Astrocyte (in vitro differentiated cells and primary cell): Measurements from ENCODE around the gene METRNL.

Source experiments
- EZH2 ChIP-seq: IDR thresholded peaks from 2 replicates; pipeline ENCODE4 v1.6.1; 2012; ENCODE audit warnings: mild to moderate bottlenecking, low read length, inconsistent platforms; ENCODE audit not compliant: insufficient read depth
- TF ChIP-seq, protein P1 (sequence below): IDR thresholded peaks from 2 replicates; pipeline ENCODE4 v1.5.1; 2011; ENCODE audit warnings: low read depth, mild to moderate bottlenecking, inconsistent platforms, low read length, moderate library complexity; ENCODE audit not compliant: insufficient read depth

GRCh38 chr17:83113381-83113780 is 34.0 kb downstream of the METRNL start:
- no peak for TF ChIP-seq EZH2
- TF ChIP-seq, protein P1, sequence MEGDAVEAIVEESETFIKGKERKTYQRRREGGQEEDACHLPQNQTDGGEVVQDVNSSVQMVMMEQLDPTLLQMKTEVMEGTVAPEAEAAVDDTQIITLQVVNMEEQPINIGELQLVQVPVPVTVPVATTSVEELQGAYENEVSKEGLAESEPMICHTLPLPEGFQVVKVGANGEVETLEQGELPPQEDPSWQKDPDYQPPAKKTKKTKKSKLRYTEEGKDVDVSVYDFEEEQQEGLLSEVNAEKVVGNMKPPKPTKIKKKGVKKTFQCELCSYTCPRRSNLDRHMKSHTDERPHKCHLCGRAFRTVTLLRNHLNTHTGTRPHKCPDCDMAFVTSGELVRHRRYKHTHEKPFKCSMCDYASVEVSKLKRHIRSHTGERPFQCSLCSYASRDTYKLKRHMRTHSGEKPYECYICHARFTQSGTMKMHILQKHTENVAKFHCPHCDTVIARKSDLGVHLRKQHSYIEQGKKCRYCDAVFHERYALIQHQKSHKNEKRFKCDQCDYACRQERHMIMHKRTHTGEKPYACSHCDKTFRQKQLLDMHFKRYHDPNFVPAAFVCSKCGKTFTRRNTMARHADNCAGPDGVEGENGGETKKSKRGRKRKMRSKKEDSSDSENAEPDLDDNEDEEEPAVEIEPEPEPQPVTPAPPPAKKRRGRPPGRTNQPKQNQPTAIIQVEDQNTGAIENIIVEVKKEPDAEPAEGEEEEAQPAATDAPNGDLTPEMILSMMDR: no peak
